Endodermal cell (in vitro differentiated cells): ENCODE data around the gene EMSY. TPM values are rescaled to one million over a fixed set of nuclear protein-coding genes. Genes with fewer than 3 reads are reported as not detected.

Experiments
- DNase-seq: peaks from one replicate; pipeline ENCODE4 v3.0.0-alpha.2; 2017
- H3K27ac ChIP-seq: 2 replicates; pipeline ENCODE4 v1.5.1; 2013; ENCODE audit warnings: mild to moderate bottlenecking, low read depth, low read length, moderate library complexity
- H3K27me3 ChIP-seq: 2 replicates; pipeline ENCODE4 v1.6.1; 2013; ENCODE audit warnings: mild to moderate bottlenecking, low read length, moderate library complexity; ENCODE audit not compliant: insufficient read depth, control insufficient read depth, poor library complexity, severe bottlenecking
- H3K36me3 ChIP-seq: 2 replicates; pipeline ENCODE4 v1.7.0; 2013; ENCODE audit warnings: mild to moderate bottlenecking, low read length, moderate library complexity; ENCODE audit not compliant: control insufficient read depth, insufficient read depth
- H3K4me1 ChIP-seq: one replicate; pipeline ENCODE4 v1.7.0; 2013; ENCODE audit warnings: low read length; ENCODE audit not compliant: control insufficient read depth, insufficient read depth
- H3K4me3 ChIP-seq: 2 replicates; pipeline ENCODE4 v1.5.1; 2013; ENCODE audit warnings: mild to moderate bottlenecking, low read length, moderate library complexity
- H3K9ac ChIP-seq: 2 replicates; pipeline ENCODE4 v1.6.1; 2013; ENCODE audit warnings: mild to moderate bottlenecking, low read length, moderate library complexity; ENCODE audit not compliant: poor library complexity, severe bottlenecking; ENCODE audit errors: extremely low read depth
- H3K9me3 ChIP-seq: 2 replicates; pipeline ENCODE4 v1.6.1; 2013; ENCODE audit warnings: mild to moderate bottlenecking, low read length, moderate library complexity; ENCODE audit not compliant: control insufficient read depth
- H3K27ac Mint-ChIP-seq: 2 replicates; pipeline ENCODE4 v1.8.0; 2020; ENCODE audit warnings: mixed read lengths
- H3K27me3 Mint-ChIP-seq: 2 replicates; pipeline ENCODE4 v1.8.0; 2021; ENCODE audit warnings: mild to moderate bottlenecking, mixed read lengths; ENCODE audit not compliant: insufficient read depth
- H3K36me3 Mint-ChIP-seq: 2 replicates; pipeline ENCODE4 v1.8.0; 2020; ENCODE audit warnings: low read depth, mixed read lengths
- H3K4me1 Mint-ChIP-seq: 2 replicates; pipeline ENCODE4 v1.8.0; 2020; ENCODE audit warnings: mixed read lengths
- H3K4me3 Mint-ChIP-seq: 2 replicates; pipeline ENCODE4 v1.8.0; 2020; ENCODE audit warnings: mild to moderate bottlenecking, moderate library complexity, mixed read lengths
- H3K9me3 Mint-ChIP-seq: 2 replicates; pipeline ENCODE4 v1.8.0; 2020; ENCODE audit warnings: mild to moderate bottlenecking, mixed read lengths
- CTCF ChIP-seq: fragments of 200-600 bp; sonication (generic); conservative IDR thresholded peaks from 2 replicates; pipeline ENCODE4 v1.5.0; 2021; ENCODE audit warnings: antibody characterized with exemption, mild to moderate bottlenecking
- WGBS, 2 experiments: methylation state at CpG; one replicate each; pipeline versions ENCODE4 v1.1.5 to v1.1.7; 2013; ENCODE audit warnings: missing lambda C conversion rate in 2 of 2, mixed read lengths in 1 of 2; ENCODE audit not compliant: insufficient coverage in 1 of 2, insufficient read length in 1 of 2; 5-methylcytosine and 5-hydroxymethylcytosine counted together
- total RNA-seq, 2 donors: library from RNA; stranded (reverse); fragmentation: NEBNext Ultra II Directional in 1 of 2; extraction: Animal tissue kit (Norgen Biotek cat#: 25700) in 1 of 2; gene quantifications; 2 replicates in 1 of 2; 3 replicates in 1 of 2; pipeline ENCODE4 v1.2.1, GENCODE V29; 2021

EMSY gene
- total RNA-seq, 2 donors from 2014 or later = 27.4 to 35.5 TPM

- peaks cover 43% of the 10 kb centered on the region for H3K36me3 ChIP-seq
- no peak for TF ChIP-seq CTCF
- Mint-ChIP-seq H3K4me1 (peaks cover 12% of the 10 kb centered on the region), H3K9me3 (no peaks in the 10 kb centered on the region), H3K27me3 (no peaks in the 10 kb centered on the region), H3K27ac (no peak overlapping the region), H3K36me3 (peaks cover 35% of the 10 kb centered on the region), H3K4me3 (no peak overlapping the region)
- no peak for DNase-seq
- no peak overlapping the region for H3K9ac ChIP-seq
- H3K9me3 ChIP-seq = no peaks in the 10 kb centered on the region
- no peak overlapping the region for H3K27ac ChIP-seq
- no peaks in the 10 kb centered on the region for H3K4me1 ChIP-seq
- no peak overlapping the region for H3K4me3 ChIP-seq
- no peaks in the 10 kb centered on the region for H3K27me3 ChIP-seq
Observed at GRCh38 chr11:76469141-76469540, 24.3 kb downstream of the EMSY start.

- Histone ChIP-seq H3K9me3 (no peaks in the 10 kb centered on the region), H3K4me3 (no peak overlapping the region), H3K27ac (no peak overlapping the region), H3K9ac (no peak overlapping the region), H3K4me1 (no peaks in the 10 kb centered on the region), H3K36me3 (peaks cover 36% of the 10 kb centered on the region), H3K27me3 (no peaks in the 10 kb centered on the region)
- H3K27ac Mint-ChIP-seq = no peak overlapping the region
- H3K36me3 Mint-ChIP-seq = peaks cover 36% of the 10 kb centered on the region
- H3K9me3 Mint-ChIP-seq = no peaks in the 10 kb centered on the region
- H3K4me1 Mint-ChIP-seq = peaks cover 5% of the 10 kb centered on the region
- TF ChIP-seq CTCF = no peak
- no peak for DNase-seq
- H3K27me3 Mint-ChIP-seq = no peaks in the 10 kb centered on the region
- H3K4me3 Mint-ChIP-seq = no peak overlapping the region
Observed at GRCh38 chr11:76471382-76471781, 26.6 kb downstream of the EMSY start.

GRCh38 chr11:76480241-76480640 lies 35.4 kb downstream of the EMSY start:
- H3K4me3 ChIP-seq = no peak overlapping the region
- 92 to 100% methylated on average over 2 to 3 of the region's 3 CpGs for WGBS, 2 experiments
- no peak for DNase-seq

More at GRCh38 chr11:76480241-76480640, 35.4 kb downstream of the EMSY start:
- no peak overlapping the region for H3K4me3 Mint-ChIP-seq
- H3K36me3 ChIP-seq = peaks cover 11% of the 10 kb centered on the region
- no peak for TF ChIP-seq CTCF
- H3K27me3 Mint-ChIP-seq = no peaks in the 10 kb centered on the region
- H3K9me3 Mint-ChIP-seq = peaks cover 25% of the 10 kb centered on the region
- no peaks in the 10 kb centered on the region for H3K9me3 ChIP-seq
- no peaks in the 10 kb centered on the region for H3K4me1 ChIP-seq
- peaks cover 57% of the 10 kb centered on the region for H3K36me3 Mint-ChIP-seq
- H3K27ac ChIP-seq = no peak overlapping the region
- no peak overlapping the region for H3K27ac Mint-ChIP-seq
- no peaks in the 10 kb centered on the region for H3K27me3 ChIP-seq
- no peak overlapping the region for H3K9ac ChIP-seq
- no peaks in the 10 kb centered on the region for H3K4me1 Mint-ChIP-seq
